Urinary bladder (tissue), 4 donors: ENCODE measurements around the gene KDM3B. TPM values are rescaled to one million over a fixed set of nuclear protein-coding genes. Genes with fewer than 3 reads are reported as not detected.

Experiments used
- DNase-seq: peaks from one replicate; pipeline ENCODE4 v3.0.0-alpha.2; 2015; ENCODE audit errors: extremely low spot score
- H3K27ac ChIP-seq: one replicate; pipeline ENCODE4 v1.5.1; 2013; ENCODE audit warnings: low read depth, mild to moderate bottlenecking, moderate library complexity
- H3K36me3 ChIP-seq: one replicate; pipeline ENCODE4 v1.6.1; 2013; ENCODE audit warnings: mild to moderate bottlenecking, moderate library complexity; ENCODE audit not compliant: insufficient read depth
- H3K4me1 ChIP-seq: one replicate; pipeline ENCODE4 v1.6.1; 2013; ENCODE audit warnings: mild to moderate bottlenecking, moderate library complexity; ENCODE audit not compliant: insufficient read depth
- H3K4me3 ChIP-seq: one replicate; pipeline ENCODE4 v1.5.1; 2013; ENCODE audit warnings: low read depth, low read length
- WGBS: extraction: QIAGEN DNeasy Blood & Tissue Kit; methylation state at CpG from one replicate; pipeline ENCODE4 v1.1.7; 2013; 5-methylcytosine and 5-hydroxymethylcytosine counted together
- polyA plus RNA-seq: library from polyadenylated mRNA; stranded (reverse); fragments of 200-250 nt; gene quantifications from one replicate; pipeline ENCODE4 v1.2.3, GENCODE V29; 2013
- total RNA-seq: library from RNA; depleted of rRNA; stranded (reverse); fragments of >200 nt; gene quantifications from one replicate; pipeline ENCODE4 v1.2.3, GENCODE V29; 2014
- donor health status: healthy with polysubstance abuse.
- donor health status: healthy.

The KDM3B gene
- total and polyA plus RNA-seq, 2 donors: 36.2 to 68.7 TPM

DNA sequence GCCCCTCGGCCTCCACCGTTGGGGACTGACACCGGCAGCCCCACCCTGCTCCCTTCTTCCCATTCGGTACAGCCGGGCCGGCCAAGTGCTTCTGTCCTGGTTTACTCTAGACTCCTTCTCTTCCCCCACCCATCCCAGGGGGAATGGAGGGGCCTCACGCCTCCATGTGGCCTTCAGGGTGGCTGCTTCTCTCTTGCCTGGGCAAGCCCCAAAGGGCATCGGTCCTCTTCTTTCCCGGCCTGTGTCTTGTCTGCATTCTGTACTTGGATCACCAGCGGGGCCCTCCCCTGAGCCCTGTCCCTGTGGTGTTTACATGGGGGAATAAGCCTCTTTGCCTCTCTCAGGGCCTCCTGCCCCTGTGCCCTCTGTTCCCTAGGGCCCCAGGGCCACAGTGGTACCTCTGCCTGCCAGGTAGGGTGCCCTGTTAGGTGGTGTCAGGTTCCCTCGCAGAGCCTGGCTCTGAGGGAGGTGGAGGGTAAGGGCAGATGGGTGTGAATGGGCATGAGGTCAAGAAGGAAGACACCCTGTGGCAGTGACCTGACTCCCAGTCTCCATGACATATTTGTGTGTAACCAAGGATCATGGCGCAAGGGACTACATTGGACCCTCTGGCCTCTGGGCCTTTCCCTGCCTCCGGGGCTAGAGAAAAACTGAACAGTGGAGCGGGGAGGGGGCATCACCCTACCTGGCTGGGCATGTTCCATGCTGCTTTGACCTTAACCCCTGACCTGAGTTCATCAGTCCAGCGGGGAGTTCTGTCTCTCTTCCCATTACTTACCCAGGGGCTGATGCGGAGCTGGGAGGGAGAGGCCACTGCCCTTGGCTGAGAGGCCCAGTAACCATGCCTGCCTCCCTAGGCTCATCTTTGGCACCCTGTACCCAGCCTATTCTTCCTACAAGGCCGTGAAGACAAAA, 87.9 kb downstream of the KDM3B start:
- Histone ChIP-seq H3K36me3 (peaks cover 3% of the 10 kb centered on the region), H3K4me3 (no peak overlapping the region), H3K27ac (no peak overlapping the region), H3K4me1 (peaks cover 1% of the 10 kb centered on the region)
- DNase-seq: no peak
- WGBS: 75% methylated on average over 17 of the region's 17 CpGs

DNA sequence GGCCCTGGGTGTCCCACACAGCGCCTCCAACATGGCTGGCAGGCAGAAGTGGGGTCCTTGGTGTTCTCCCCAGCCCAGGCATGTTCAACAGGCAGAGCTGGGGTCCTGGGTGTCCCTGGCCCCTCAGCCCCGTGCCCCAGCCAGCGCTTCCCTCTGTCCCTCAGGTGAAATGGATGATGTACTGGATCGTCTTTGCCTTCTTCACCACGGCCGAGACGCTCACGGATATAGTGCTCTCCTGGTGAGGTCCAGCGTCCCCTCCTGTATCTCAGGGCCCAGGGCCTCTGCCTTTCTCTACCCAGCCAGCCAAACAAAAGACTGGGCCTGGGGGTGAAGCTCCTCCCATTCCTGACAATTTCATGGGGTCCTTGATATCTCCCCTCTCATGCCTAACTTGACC, 88.7 kb downstream of the KDM3B start:
- DNase-seq: no peak
- Histone ChIP-seq H3K4me3 (no peak overlapping the region), H3K4me1 (peaks cover 1% of the 10 kb centered on the region), H3K27ac (no peak overlapping the region), H3K36me3 (no peaks in the 10 kb centered on the region)
- WGBS: 95% methylated on average over 9 of the region's 9 CpGs

- Histone ChIP-seq H3K27ac (no peak overlapping the region), H3K4me3 (no peak overlapping the region), H3K4me1 (no peaks in the 10 kb centered on the region), H3K36me3 (no peaks in the 10 kb centered on the region)
- 84% methylated on average over 13 of the region's 13 CpGs for WGBS
- no peak for DNase-seq
Observed at GRCh38 chr5:138444078-138444773, 91.7 kb downstream of the KDM3B start.

DNA sequence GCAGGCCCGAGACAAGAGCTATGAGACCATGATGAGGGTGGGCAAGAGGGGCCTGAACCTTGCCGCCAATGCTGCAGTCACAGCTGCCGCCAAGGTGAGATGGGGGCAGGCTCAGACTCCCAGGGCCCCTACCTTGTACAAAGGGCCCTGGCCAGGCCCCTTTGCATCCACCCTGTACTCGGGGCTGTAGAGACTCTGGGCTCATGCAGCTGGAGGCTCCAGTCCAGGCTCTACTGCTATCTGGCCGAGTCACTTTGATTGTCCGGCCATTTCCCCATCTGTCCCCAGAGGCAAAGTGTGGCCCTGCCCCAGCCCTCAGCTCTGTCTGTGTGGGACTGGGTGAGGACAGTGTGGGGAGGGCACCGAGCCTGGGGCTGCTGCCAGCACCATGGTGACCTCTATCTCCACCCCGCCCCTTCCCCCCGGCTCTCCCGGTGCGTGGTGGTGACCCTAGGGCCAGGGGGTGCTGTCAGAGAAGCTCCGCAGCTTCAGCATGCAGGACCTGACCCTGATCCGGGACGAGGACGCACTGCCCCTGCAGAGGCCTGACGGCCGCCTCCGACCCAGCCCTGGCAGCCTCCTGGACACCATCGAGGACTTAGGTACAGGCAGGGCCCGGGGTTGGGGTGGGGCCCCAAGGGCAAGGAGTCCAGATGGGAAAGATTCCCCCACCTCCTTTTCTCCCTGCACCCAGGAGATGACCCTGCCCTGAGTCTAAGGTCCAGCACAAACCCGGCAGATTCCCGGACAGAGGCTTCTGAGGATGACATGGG, 92.5 kb downstream of the KDM3B start:
- 87% methylated on average over 22 of the region's 22 CpGs for WGBS
- H3K27ac ChIP-seq: no peak overlapping the region
- H3K4me1 ChIP-seq: no peaks in the 10 kb centered on the region

GRCh38 chr5:138445547-138446271, 93.2 kb downstream of the KDM3B start:
- H3K27ac ChIP-seq: no peak overlapping the region
- H3K36me3 ChIP-seq: no peaks in the 10 kb centered on the region
- DNase-seq: no peak
- 78% methylated on average over 18 of the region's 18 CpGs for WGBS
- no peaks in the 10 kb centered on the region for H3K4me1 ChIP-seq
- H3K4me3 ChIP-seq: no peak overlapping the region

More for the DNA sequence above, 92.5 kb downstream of the KDM3B start:
- Histone ChIP-seq H3K4me3 (no peak overlapping the region), H3K36me3 (no peaks in the 10 kb centered on the region)
- no peak for DNase-seq

- no peak overlapping the region for H3K4me3 ChIP-seq
- no peaks in the 10 kb centered on the region for H3K36me3 ChIP-seq
- no peak overlapping the region for H3K27ac ChIP-seq
- no peak for DNase-seq
- 93% methylated on average over 6 of the region's 6 CpGs for WGBS
- H3K4me1 ChIP-seq: no peaks in the 10 kb centered on the region
Observed at GRCh38 chr5:138448070-138448469, 95.6 kb downstream of the KDM3B start.

DNA sequence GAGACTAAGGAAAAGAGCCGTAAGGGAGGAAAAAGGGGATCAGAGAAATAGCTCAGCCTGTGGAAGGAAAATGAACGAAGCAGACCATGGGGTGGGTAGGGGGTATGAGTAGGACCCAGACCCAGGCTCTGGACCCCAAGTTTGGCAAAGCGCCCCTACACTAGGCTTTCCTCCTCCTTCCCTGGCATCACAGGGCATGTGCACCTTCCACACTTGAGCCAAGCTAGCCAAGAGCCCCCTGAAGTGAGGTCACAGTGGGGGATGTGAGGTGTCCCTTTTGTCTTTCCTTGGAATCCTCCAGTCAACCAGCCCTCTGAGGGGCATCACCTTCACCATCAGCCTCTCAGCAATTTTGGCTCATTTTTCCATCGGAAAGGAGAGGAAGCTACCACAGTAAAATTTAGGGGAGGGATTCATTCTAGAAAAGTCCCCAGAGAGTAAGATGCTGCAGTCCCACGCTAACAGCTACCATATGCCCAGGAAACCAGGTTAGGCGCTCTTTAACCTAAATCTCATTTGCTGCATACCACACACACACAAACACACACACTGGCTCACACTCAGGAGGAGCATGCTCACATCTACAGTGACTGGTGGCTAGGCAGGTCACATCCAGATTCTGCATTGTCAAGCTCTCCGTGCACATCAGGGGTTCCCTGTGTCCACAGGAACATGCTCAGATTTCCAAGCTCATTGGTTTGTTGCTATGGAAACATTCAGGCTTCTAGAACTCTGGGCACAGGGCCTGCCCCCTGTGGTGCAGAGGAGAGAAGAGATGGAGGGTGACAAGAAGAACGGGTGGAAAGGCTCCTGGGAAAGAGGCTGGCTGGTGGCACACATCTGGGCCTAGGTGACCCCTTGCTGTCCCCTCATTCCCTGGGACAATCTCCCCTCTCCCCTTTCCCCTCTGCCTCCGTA, 96.3 kb downstream of the KDM3B start:
- no peak overlapping the region for H3K4me3 ChIP-seq
- DNase-seq: no peak
- 74% methylated on average over 9 of the region's 9 CpGs for WGBS
- no peaks in the 10 kb centered on the region for H3K4me1 ChIP-seq
- H3K36me3 ChIP-seq: no peaks in the 10 kb centered on the region
- no peak overlapping the region for H3K27ac ChIP-seq

GRCh38 chr5:138449501-138450239, 97.2 kb downstream of the KDM3B start:
- no peak overlapping the region for H3K4me3 ChIP-seq
- WGBS: 13% methylated on average over 22 of the region's 22 CpGs
- H3K27ac ChIP-seq: no peak overlapping the region
- no peak for DNase-seq
- H3K4me1 ChIP-seq: no peaks in the 10 kb centered on the region
- H3K36me3 ChIP-seq: no peaks in the 10 kb centered on the region

GRCh38 chr5:138450971-138451370, 98.5 kb downstream of the KDM3B start:
- H3K4me1 ChIP-seq: no peaks in the 10 kb centered on the region
- 96% methylated on average over 5 of the region's 5 CpGs for WGBS
- no peak overlapping the region for H3K27ac ChIP-seq
- H3K4me3 ChIP-seq: no peak overlapping the region
- H3K36me3 ChIP-seq: no peaks in the 10 kb centered on the region
- DNase-seq: no peak

DNA sequence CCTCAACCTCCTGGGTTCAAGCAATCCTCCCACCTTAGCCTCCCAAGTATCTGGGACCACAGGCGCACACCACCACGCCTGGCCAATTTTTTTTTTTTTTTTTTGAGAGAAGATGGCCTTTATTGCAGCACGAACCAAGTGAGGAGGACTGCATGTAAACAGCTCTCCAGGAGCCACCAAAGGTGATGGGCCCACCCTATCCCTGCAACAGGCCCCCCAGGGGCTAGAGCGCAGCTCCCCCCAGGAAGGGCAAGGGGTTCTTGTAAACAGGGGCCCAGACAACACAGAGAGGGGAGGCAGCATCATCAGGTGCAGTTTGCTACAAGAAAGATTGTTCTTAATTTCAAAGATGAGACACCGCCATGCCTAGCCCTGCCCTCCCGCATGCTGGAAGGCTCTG, 100.2 kb downstream of the KDM3B start:
- Histone ChIP-seq H3K4me1 (no peaks in the 10 kb centered on the region), H3K36me3 (no peaks in the 10 kb centered on the region), H3K27ac (no peak overlapping the region), H3K4me3 (no peak overlapping the region)
- WGBS: 95% methylated on average over 6 of the region's 6 CpGs
- no peak for DNase-seq

DNA sequence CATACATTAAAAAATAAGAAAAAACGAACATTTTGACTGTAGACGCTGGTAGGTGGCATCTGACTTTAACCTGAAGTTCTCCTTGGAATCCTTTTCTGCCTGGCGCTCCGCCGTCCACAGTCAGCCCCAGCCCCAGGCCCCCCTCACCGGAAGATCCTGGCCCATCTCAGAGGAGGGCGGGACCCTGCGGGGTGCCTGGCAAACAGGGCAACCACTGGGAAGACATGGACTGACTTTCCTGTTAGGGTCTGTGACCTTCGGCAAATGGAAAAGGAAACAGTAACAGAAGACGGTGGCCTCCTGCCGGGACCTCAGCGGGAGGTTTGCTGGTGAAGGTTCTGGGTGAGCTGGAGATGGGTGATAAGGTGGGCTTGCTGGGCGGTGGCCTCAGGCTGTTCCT, 101.1 kb downstream of the KDM3B start:
- H3K4me1 ChIP-seq: no peaks in the 10 kb centered on the region
- H3K27ac ChIP-seq: no peak overlapping the region
- H3K4me3 ChIP-seq: no peak overlapping the region
- no peak for DNase-seq
- H3K36me3 ChIP-seq: no peaks in the 10 kb centered on the region
- 89% methylated on average over 13 of the region's 13 CpGs for WGBS

GRCh38 chr5:138454121-138454520, 101.6 kb downstream of the KDM3B start:
- no peak overlapping the region for H3K27ac ChIP-seq
- no peaks in the 10 kb centered on the region for H3K36me3 ChIP-seq
- no peaks in the 10 kb centered on the region for H3K4me1 ChIP-seq
- WGBS: 92% methylated on average over 8 of the region's 8 CpGs
- no peak overlapping the region for H3K4me3 ChIP-seq
- DNase-seq: no peak
